HepG2 (cell line): ENCODE results near the gene TBCCD1. TPM values are rescaled to one million over a fixed set of nuclear protein-coding genes. Genes with fewer than 3 reads are reported as not detected.
A peak's percentile ranks its signal among the peaks of the same experiment; 100 is the strongest.

Experiments
- ARID5B ChIP-seq: IDR thresholded peaks from 2 replicates; pipeline ENCODE4 v1.4.0; 2020; ENCODE audit warnings: mild to moderate bottlenecking, missing genetic modification reagents
- BCL6 ChIP-seq: IDR thresholded peaks from 2 replicates; pipeline ENCODE4 v1.6.1; 2016; ENCODE audit warnings: missing genetic modification reagents, missing compliant biosample characterization
- CEBPG ChIP-seq: IDR thresholded peaks from 2 replicates; pipeline ENCODE4 v1.6.1; 2016
- ELF3 ChIP-seq: IDR thresholded peaks from 2 replicates; pipeline ENCODE4 v1.6.1; 2016; ENCODE audit warnings: missing genetic modification reagents, missing compliant biosample characterization
- ERF ChIP-seq: IDR thresholded peaks from 2 replicates; pipeline ENCODE4 v1.6.1; 2018; ENCODE audit warnings: missing biosample characterization, missing genetic modification reagents
- PAXIP1 ChIP-seq: sonication (generic); formaldehyde crosslinking; conservative IDR thresholded peaks from 2 replicates; pipeline ENCODE4 v1.4.0; 2020; ENCODE audit warnings: mild to moderate bottlenecking, missing genetic modification reagents, moderate library complexity
- TEAD3 ChIP-seq: optimal IDR thresholded peaks from 2 replicates; pipeline ENCODE3; 2016; ENCODE audit warnings: borderline replicate concordance
- ZBTB10 ChIP-seq: sonication (generic); formaldehyde crosslinking; IDR thresholded peaks from 2 replicates; pipeline ENCODE4 v1.4.0; 2020; ENCODE audit warnings: missing genetic modification reagents, borderline replicate concordance
- ZNF205 ChIP-seq: IDR thresholded peaks from 2 replicates; pipeline ENCODE4 v1.6.1; 2018; ENCODE audit warnings: missing biosample characterization, missing genetic modification reagents
- ZNF264 ChIP-seq: sonication (generic); formaldehyde crosslinking; IDR thresholded peaks from 2 replicates; pipeline ENCODE4 v1.4.0; 2020; ENCODE audit warnings: missing genetic modification reagents
- ZNF609 ChIP-seq: sonication (generic); formaldehyde crosslinking; IDR thresholded peaks from 2 replicates; pipeline ENCODE4 v1.4.0; 2020; ENCODE audit warnings: mild to moderate bottlenecking, missing genetic modification reagents, borderline replicate concordance
- polyA plus RNA-seq, 8 experiments: library from polyadenylated mRNA; depleted of rRNA in 3 of 8; stranded (reverse) in 7 of 8; unstranded in 1 of 8; fragments of >200 nt; fragmentation: Illumina TruSeq in 4 of 8; extraction: Trizol in 4 of 8; gene quantifications; 2 replicates each; pipeline versions ENCODE4 v1.2.1 to v1.2.3, GENCODE V29; 2011 to 2016; ENCODE audit warnings: low read depth in 4 of 8, missing spikeins in 1 of 8, mixed read lengths in 1 of 8; ENCODE audit not compliant: insufficient read depth in 1 of 8
- total RNA-seq, 5 experiments: library from RNA; depleted of rRNA; stranded (reverse); fragments of >200 nt; fragmentation: Illumina TruSeq; extraction: Trizol; gene quantifications; 2 replicates each; pipeline ENCODE4 v1.2.3, GENCODE V29; 2016; ENCODE audit warnings: low read depth in 1 of 5

Gene TBCCD1
- total and polyA plus RNA-seq, 2 of the 13 experiments (the other 11 are each of a cell fraction or from before 2014, with no cell fraction given) = 13.6 to 16.2 TPM

GRCh38 chr3:186605561-186606545 is 38.7 kb upstream of the TBCCD1 start (continued):
- TF ChIP-seq ARID5B (CRISPR knock-in tag) (peak; percentile 96), ZNF264 (CRISPR knock-in tag) (peak; percentile 65; the same call in 1 of the 2 replicates), ZNF205 (0 out of 2 replicates have a peak, but pooled peaks have one; percentile 26), ERF (CRISPR knock-in tag) (peak; percentile 44; the same call in 1 of the 2 replicates), CEBPG (CRISPR knock-in tag) (peak; percentile 64), ELF3 (CRISPR knock-in tag) (peak; percentile 83), ZNF609 (CRISPR knock-in tag) (peak; percentile 39; the same call in 1 of the 2 replicates), TEAD3 (peak; percentile 56), PAXIP1 (CRISPR knock-in tag) (peak; percentile 94), ZBTB10 (no peak), BCL6 (peak; percentile 95)
